NB4 (cell line): ENCODE measurements around the gene HBB.
"Not testable (repeated sequence)": the region's sequence is repeated elsewhere in the genome, so short reads cannot be mapped to it uniquely, and the experiment has no call there.

ENCODE experiments used
- MYC ChIP-seq: IDR thresholded peaks from 2 replicates; pipeline ENCODE4 v1.6.1; 2011; ENCODE audit warnings: low read depth, low read length
- TF ChIP-seq, protein P1 (sequence below): IDR thresholded peaks from one replicate; pipeline ENCODE4 v1.5.1; 2012; ENCODE audit warnings: low read depth, low read length

DNA sequence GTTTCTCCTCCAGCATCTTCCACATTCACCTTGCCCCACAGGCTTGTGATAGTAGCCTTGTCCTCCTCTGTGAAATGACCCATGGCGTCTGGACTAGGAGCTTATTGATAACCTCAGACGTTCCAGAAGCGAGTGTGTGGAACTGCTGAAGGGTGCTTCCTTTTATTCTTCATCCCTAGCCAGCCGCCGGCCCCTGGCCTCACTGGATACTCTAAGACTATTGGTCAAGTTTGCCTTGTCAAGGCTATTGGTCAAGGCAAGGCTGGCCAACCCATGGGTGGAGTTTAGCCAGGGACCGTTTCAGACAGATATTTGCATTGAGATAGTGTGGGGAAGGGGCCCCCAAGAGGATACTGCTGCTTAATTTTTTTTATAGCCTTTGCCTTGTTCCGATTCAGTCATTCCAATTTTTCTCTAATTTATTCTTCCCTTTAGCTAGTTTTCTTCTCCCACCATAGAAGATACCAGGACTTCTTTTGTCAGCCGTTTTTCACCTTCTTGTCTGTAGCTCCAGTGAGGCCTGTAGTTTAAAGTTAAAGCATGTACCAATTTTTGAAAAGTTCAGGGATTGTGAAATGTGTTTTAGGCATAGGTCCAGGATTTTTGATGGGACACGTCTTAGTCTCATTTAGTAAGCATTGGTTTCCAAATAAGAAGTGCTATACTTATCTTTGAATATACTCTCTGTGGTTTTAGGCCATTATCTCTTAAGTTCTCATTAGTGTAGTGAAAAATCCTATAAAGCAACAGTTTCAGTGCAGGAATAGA lies 28.0 kb upstream of the HBB start, which contains the start of gene HBG2:
- TF ChIP-seq, protein P1, sequence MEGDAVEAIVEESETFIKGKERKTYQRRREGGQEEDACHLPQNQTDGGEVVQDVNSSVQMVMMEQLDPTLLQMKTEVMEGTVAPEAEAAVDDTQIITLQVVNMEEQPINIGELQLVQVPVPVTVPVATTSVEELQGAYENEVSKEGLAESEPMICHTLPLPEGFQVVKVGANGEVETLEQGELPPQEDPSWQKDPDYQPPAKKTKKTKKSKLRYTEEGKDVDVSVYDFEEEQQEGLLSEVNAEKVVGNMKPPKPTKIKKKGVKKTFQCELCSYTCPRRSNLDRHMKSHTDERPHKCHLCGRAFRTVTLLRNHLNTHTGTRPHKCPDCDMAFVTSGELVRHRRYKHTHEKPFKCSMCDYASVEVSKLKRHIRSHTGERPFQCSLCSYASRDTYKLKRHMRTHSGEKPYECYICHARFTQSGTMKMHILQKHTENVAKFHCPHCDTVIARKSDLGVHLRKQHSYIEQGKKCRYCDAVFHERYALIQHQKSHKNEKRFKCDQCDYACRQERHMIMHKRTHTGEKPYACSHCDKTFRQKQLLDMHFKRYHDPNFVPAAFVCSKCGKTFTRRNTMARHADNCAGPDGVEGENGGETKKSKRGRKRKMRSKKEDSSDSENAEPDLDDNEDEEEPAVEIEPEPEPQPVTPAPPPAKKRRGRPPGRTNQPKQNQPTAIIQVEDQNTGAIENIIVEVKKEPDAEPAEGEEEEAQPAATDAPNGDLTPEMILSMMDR = not testable (repeated sequence)
- TF ChIP-seq MYC = not testable (repeated sequence)
